SK-N-SH (cell line): Measurements from ENCODE around the gene CNTNAP2. TPM values are rescaled to one million over a fixed set of nuclear protein-coding genes. Genes with fewer than 3 reads are reported as not detected.

Experiments used
- CTCF ChIA-PET: fragments of 300-600, 350-600 bp; formaldehyde crosslinking; extraction: SDS; loops from one replicate; lab custom pipeline; 2021; lab: Yijun Ruan, JAX
- POLR2A ChIA-PET: fragments of 350-600 bp; sonication (Branson Sonifier 250); formaldehyde crosslinking; extraction: SDS; loops from one replicate; lab custom pipeline; 2020; ENCODE audit warnings: antibody characterized with exemption, inconsistent platforms; lab: Yijun Ruan, JAX
- DNase-seq: peaks from one replicate; pipeline ENCODE4 v3.0.0; 2012
- H2AFZ ChIP-seq: fragments of 200-600 bp; sonication (generic); 2 replicates; pipeline ENCODE4 v1.8.1; 2016; ENCODE audit warnings: antibody characterized with exemption, mild to moderate bottlenecking, low read depth
- H3F3A ChIP-seq: fragments of 200-600 bp; sonication (generic); replicated peaks from 2 replicates; pipeline ENCODE3; 2016; ENCODE audit warnings: antibody characterized with exemption, mild to moderate bottlenecking; ENCODE audit not compliant: insufficient read depth
- H3K27ac ChIP-seq, 2 experiments: fragments of 200-500 bp in 1 of 2; fragments of 200-600 bp in 1 of 2; sonication (Bioruptor generic) in 1 of 2; sonication (generic), shearing (Covaris generic) in 1 of 2; 2 replicates each; pipeline versions ENCODE4 v1.5.1 to v1.6.1; 2014 to 2016; ENCODE audit warnings: low read depth in 2 of 2, inconsistent platforms in 1 of 2, low read length in 1 of 2, mild to moderate bottlenecking in 1 of 2, mixed read lengths in 1 of 2
- H3K27me3 ChIP-seq: fragments of 200-600 bp; sonication (generic), shearing (Covaris generic); 2 replicates; pipeline ENCODE4 v1.6.1; 2016; ENCODE audit warnings: mixed run types; ENCODE audit not compliant: insufficient read depth
- H3K36me3 ChIP-seq, 2 experiments: fragments of 200-500 bp in 1 of 2; fragments of 200-600 bp in 1 of 2; sonication (Bioruptor generic) in 1 of 2; sonication (generic) in 1 of 2; replicated peaks in 1 of 2; 2 replicates each; pipeline versions ENCODE3 to v1.5.1; 2014 to 2016; ENCODE audit warnings: low read length in 1 of 2, mild to moderate bottlenecking in 1 of 2; ENCODE audit not compliant: insufficient read depth in 2 of 2, control insufficient read depth in 1 of 2
- H3K4me1 ChIP-seq, 2 experiments: fragments of 200-500 bp in 1 of 2; fragments of 200-600 bp in 1 of 2; sonication (Bioruptor generic) in 1 of 2; sonication (generic), shearing (Covaris generic) in 1 of 2; 2 replicates each; pipeline versions ENCODE4 v1.5.1 to v1.6.1; 2014 to 2016; ENCODE audit warnings: low read depth in 1 of 2, low read length in 1 of 2, mixed run types in 1 of 2; ENCODE audit not compliant: insufficient read depth in 2 of 2, control insufficient read depth in 1 of 2
- H3K4me2 ChIP-seq: fragments of 200-600 bp; sonication (generic), shearing (Covaris generic); 2 replicates; pipeline ENCODE4 v1.6.1; 2017; ENCODE audit warnings: mixed run types
- H3K4me3 ChIP-seq, 2 experiments: fragments of 200-500 bp in 1 of 2; fragments of 200-600 bp in 1 of 2; sonication (Bioruptor generic) in 1 of 2; sonication (generic), shearing (Covaris generic) in 1 of 2; 2 replicates each; pipeline versions ENCODE4 v1.5.1 to v1.8.1; 2014 to 2016; ENCODE audit warnings: low read depth in 2 of 2, inconsistent platforms in 1 of 2, low read length in 1 of 2, mild to moderate bottlenecking in 1 of 2, mixed read lengths in 1 of 2, moderate library complexity in 1 of 2
- H3K79me2 ChIP-seq: fragments of 200-600 bp; sonication (generic); 2 replicates; pipeline ENCODE4 v1.8.1; 2017; ENCODE audit warnings: mild to moderate bottlenecking; ENCODE audit not compliant: insufficient read depth
- H3K9ac ChIP-seq: fragments of 200-600 bp; sonication (generic); 2 replicates; pipeline ENCODE4 v1.6.1; 2017; ENCODE audit warnings: mixed run types
- H3K9me2 ChIP-seq: fragments of 200-600 bp; sonication (generic); 2 replicates; pipeline ENCODE4 v1.6.1; 2017; ENCODE audit warnings: mixed run types
- H3K9me3 ChIP-seq: fragments of 200-600 bp; sonication (generic); 2 replicates; pipeline ENCODE4 v1.6.1; 2017; ENCODE audit warnings: mixed run types, mild to moderate bottlenecking, moderate library complexity
- H4K20me1 ChIP-seq: fragments of 200-600 bp; sonication (generic); 2 replicates; pipeline ENCODE4 v1.6.1; 2017; ENCODE audit warnings: mild to moderate bottlenecking, mixed run types; ENCODE audit not compliant: insufficient read depth
- ELF1 ChIP-seq: IDR thresholded peaks from 2 replicates; pipeline ENCODE4 v1.4.0; 2012
- EP300 ChIP-seq, 2 experiments: IDR thresholded peaks; 2 replicates each; pipeline versions ENCODE4 v1.4.0 to v1.6.1; 2012; ENCODE audit warnings: borderline replicate concordance in 1 of 2, low read depth in 1 of 2, low read length in 1 of 2
- EZH2phosphoT487 ChIP-seq: fragments of 200-600 bp; sonication (generic); IDR thresholded peaks from 2 replicates; pipeline ENCODE4 v1.6.1; 2017; ENCODE audit warnings: low read depth, mixed run types, mild to moderate bottlenecking, antibody characterized with exemption, moderate library complexity, borderline replicate concordance
- FOXM1 ChIP-seq: IDR thresholded peaks from 2 replicates; pipeline ENCODE4 v1.4.0; 2012; ENCODE audit warnings: low read depth, mild to moderate bottlenecking
- GATA2 ChIP-seq: sonication (generic); formaldehyde crosslinking; IDR thresholded peaks from 2 replicates; pipeline ENCODE4 v1.5.0; 2020; ENCODE audit warnings: mild to moderate bottlenecking, missing genetic modification reagents
- IRF3 ChIP-seq: fragments of 150-350 bp; IDR thresholded peaks from 2 replicates; pipeline ENCODE4 v1.6.1; 2016; ENCODE audit warnings: mild to moderate bottlenecking, low read depth, low read length
- JUND ChIP-seq: IDR thresholded peaks from 2 replicates; pipeline ENCODE4 v1.4.0; 2012
- RAD21 ChIP-seq: IDR thresholded peaks from 2 replicates; pipeline ENCODE4 v1.6.1; 2012; ENCODE audit warnings: mild to moderate bottlenecking, low read length
- REST ChIP-seq: IDR thresholded peaks from 2 replicates; pipeline ENCODE4 v1.6.1; 2012; ENCODE audit warnings: mild to moderate bottlenecking, low read depth, low read length, moderate library complexity
- RFX5 ChIP-seq: IDR thresholded peaks from 2 replicates; pipeline ENCODE4 v1.6.1; 2012; ENCODE audit warnings: mild to moderate bottlenecking, improper control_type of control experiment, low read length
- RXRA ChIP-seq: IDR thresholded peaks from 2 replicates; pipeline ENCODE4 v1.4.0; 2012; ENCODE audit warnings: low read depth, mild to moderate bottlenecking, borderline replicate concordance
- SIN3A ChIP-seq: IDR thresholded peaks from 2 replicates; pipeline ENCODE4 v1.6.1; 2012; ENCODE audit warnings: low read depth, mild to moderate bottlenecking, low read length, moderate library complexity, borderline replicate concordance
- TCF12 ChIP-seq: IDR thresholded peaks from 2 replicates; pipeline ENCODE4 v1.4.0; 2012
- TEAD4 ChIP-seq: IDR thresholded peaks from 2 replicates; pipeline ENCODE4 v1.4.0; 2012; ENCODE audit warnings: mild to moderate bottlenecking, borderline replicate concordance; ENCODE audit not compliant: insufficient read depth
- USF1 ChIP-seq: IDR thresholded peaks from 2 replicates; pipeline ENCODE4 v1.4.0; 2012; ENCODE audit warnings: low read depth, borderline replicate concordance
- USF2 ChIP-seq: fragments of 150-350 bp; IDR thresholded peaks from 2 replicates; pipeline ENCODE4 v1.6.1; 2017; ENCODE audit warnings: antibody characterized with exemption, low read length, low read depth, borderline replicate concordance
- WGBS: methylation state at CpG from one replicate; pipeline ENCODE4 v1.1.6; 2017; ENCODE audit warnings: low lambda C conversion rate; 5-methylcytosine and 5-hydroxymethylcytosine counted together
- polyA plus RNA-seq, 3 experiments: library from polyadenylated mRNA; depleted of rRNA; stranded (reverse); fragments of >200 nt; gene quantifications; 2 replicates each; pipeline ENCODE4 v1.2.3, GENCODE V29; 2012

CNTNAP2 gene
- polyA plus RNA-seq, 1 of the 3 experiments (the other 2 are of a cell fraction) = 3.4 TPM

- POLR2A ChIA-PET = no interaction called here
- H3K9ac ChIP-seq = no peak overlapping the region
- H3K4me3 ChIP-seq = no peak overlapping the region
- no peak for TF ChIP-seq USF1
- TF ChIP-seq FOXM1 = no peak
- no peak for TF ChIP-seq RAD21
- no peak for TF ChIP-seq ELF1
- H3F3A ChIP-seq = no peaks in the 10 kb centered on the region
- H3K9me3 ChIP-seq = no peaks in the 10 kb centered on the region
- H3K27ac ChIP-seq = no peak overlapping the region
- H3K4me1 ChIP-seq = no peaks in the 10 kb centered on the region
- CTCF ChIA-PET = interaction anchor here (0.6 to 1.5 kb wide), 4 partner anchors 14 to 634 kb away, joined by 3 to 4 read pairs (median 4); no protein-coding TSS in a partner anchor
- DNase-seq = no peak
- 89% methylated on average over 9 of the region's 9 CpGs for WGBS
- H3K27me3 ChIP-seq = no peaks in the 10 kb centered on the region
- H3K9me2 ChIP-seq = no peaks in the 10 kb centered on the region
- no peaks in the 10 kb centered on the region for H3K79me2 ChIP-seq
- H4K20me1 ChIP-seq = no peaks in the 10 kb centered on the region
- H2AFZ ChIP-seq = no peak overlapping the region
- no peak overlapping the region for H3K4me2 ChIP-seq
- H3K36me3 ChIP-seq = no peaks in the 10 kb centered on the region
Observed at GRCh38 chr7:148318102-148318811, 2201.7 kb downstream of the CNTNAP2 start.

- TF ChIP-seq SIN3A (no peak), JUND (no peak), TEAD4 (no peak), USF2 (no peak), RXRA (no peak), ELF1 (no peak), REST (no peak), IRF3 (no peak), EP300 (IDR thresholded peaks at IDR 0.05; ENCODE audit: borderline replicate concordance in 1 of 2, low read depth in 1 of 2, low read length in 1 of 2) (no peak), RFX5 (no peak), EZH2phosphoT487 (no peak), TCF12 (no peak), GATA2 (CRISPR knock-in tag) (no peak)
- Histone ChIP-seq H3F3A (no peaks in the 10 kb centered on the region), H3K4me3 (no peak overlapping the region), H3K4me2 (no peak overlapping the region), H3K9ac (no peak overlapping the region), H3K4me1 (no peaks in the 10 kb centered on the region), H3K36me3 (no peaks in the 10 kb centered on the region), H4K20me1 (no peaks in the 10 kb centered on the region), H3K27me3 (no peaks in the 10 kb centered on the region), H3K27ac (no peak overlapping the region), H3K9me3 (no peaks in the 10 kb centered on the region), H3K79me2 (no peaks in the 10 kb centered on the region), H2AFZ (no peak overlapping the region), H3K9me2 (no peaks in the 10 kb centered on the region)
- no peak for DNase-seq
- ChIA-PET CTCF (interaction anchor here (0.9 to 1.5 kb wide), 3 partner anchors 15 to 64 kb away, joined by 3 to 4 read pairs (median 4); no protein-coding TSS in a partner anchor), POLR2A (no interaction called here)
- 68% methylated on average over 2 of the region's 2 CpGs for WGBS
Observed at GRCh38 chr7:148318838-148319237, 2202.2 kb downstream of the CNTNAP2 start.
